HepG2 (cell line): ENCODE results near the gene VILL. TPM values are rescaled to one million over a fixed set of nuclear protein-coding genes. Genes with fewer than 3 reads are reported as not detected.
A peak's percentile ranks its signal among the peaks of the same experiment; 100 is the strongest.

Experiments used
- ATAC-seq: fragments of 200-7000 bp; cut with Tn5 transposase; 3 replicates; pipeline ENCODE4 v1.9.1; 2020; ENCODE audit warnings: mild to moderate bottlenecking, moderate library complexity
- BruUV-seq: library from RNA; stranded (reverse); fragments of 400-500 nt; replicated peaks from 2 replicates; lab custom pipeline; 2021; lab: Mats Ljungman, UMichigan
- CTCF ChIA-PET: fragments of 300-600 bp; formaldehyde crosslinking; extraction: SDS; loops from one replicate; lab custom pipeline; 2021; ENCODE audit warnings: low total read pairs, inconsistent platforms, low intra/inter-chr PET ratio; lab: Yijun Ruan, JAX
- POLR2A ChIA-PET: fragments of 350-600 bp; sonication (Branson Sonifier 250); formaldehyde crosslinking; loops from one replicate; lab custom pipeline; 2020; ENCODE audit warnings: antibody characterized with exemption, inconsistent platforms; lab: Yijun Ruan, JAX
- DNase-seq: peaks from one replicate; pipeline ENCODE4 v3.0.0-alpha.2; 2015; ENCODE audit warnings: low spot score
- FAIRE-seq: peaks from 3 replicates; lab custom pipeline; 2011; peaks lifted over from hg19 to GRCh38; lab: Jason Lieb, UNC
- H2AFZ ChIP-seq: one replicate; pipeline ENCODE4 v1.6.1; 2011; ENCODE audit warnings: low read length, inconsistent platforms
- H3K27ac ChIP-seq: fragments of 300-600 bp; 3 replicates; pipeline ENCODE4 v1.8.0; 2011; ENCODE audit warnings: mixed run types, mild to moderate bottlenecking, mixed read lengths, low read length, inconsistent platforms; ENCODE audit not compliant: insufficient read depth; ENCODE audit errors: extremely low read length
- H3K27me3 ChIP-seq, 2 experiments: fragments of 200-600 bp in 1 of 2; 2 replicates in 1 of 2; 3 replicates in 1 of 2; pipeline versions ENCODE4 v1.6.0 to v1.8.0; 2011; ENCODE audit warnings: low read length in 2 of 2, mild to moderate bottlenecking in 2 of 2, moderate library complexity in 2 of 2, inconsistent platforms in 1 of 2; ENCODE audit not compliant: insufficient read depth in 2 of 2, control insufficient read depth in 1 of 2
- H3K36me3 ChIP-seq, 2 experiments: fragments of 200-600 bp in 1 of 2; replicated peaks in 1 of 2; 2 replicates in 1 of 2; 3 replicates in 1 of 2; pipeline versions ENCODE4 v1.5.1 to v1.8.0; 2011; ENCODE audit warnings: low read length in 2 of 2, inconsistent platforms in 1 of 2; ENCODE audit not compliant: insufficient read depth in 2 of 2, control insufficient read depth in 1 of 2
- H3K4me1 ChIP-seq: 2 replicates; pipeline ENCODE4 v1.5.1; 2012; ENCODE audit warnings: low read length, inconsistent platforms; ENCODE audit not compliant: insufficient read depth
- H3K4me2 ChIP-seq: 2 replicates; pipeline ENCODE4 v1.6.0; 2011; ENCODE audit warnings: low read depth, low read length, inconsistent platforms
- H3K4me3 ChIP-seq, 3 experiments: fragments of 200-600 bp in 1 of 3; sonication (generic), shearing (Covaris generic) in 1 of 3; replicated peaks in 1 of 3; 2 replicates each; pipeline ENCODE4 v1.5.1; 2011 to 2016; ENCODE audit warnings: low read length in 3 of 3, inconsistent platforms in 2 of 3, low read depth in 2 of 3, mild to moderate bottlenecking in 2 of 3, control low read depth in 1 of 3, mixed read lengths in 1 of 3; ENCODE audit not compliant: insufficient read depth in 1 of 3
- H3K79me2 ChIP-seq: one replicate; pipeline ENCODE4 v1.6.1; 2011; ENCODE audit warnings: low read length, inconsistent platforms; ENCODE audit not compliant: insufficient read depth
- H3K9ac ChIP-seq: 2 replicates; pipeline ENCODE4 v1.6.0; 2011; ENCODE audit warnings: mild to moderate bottlenecking, low read depth, low read length, inconsistent platforms; ENCODE audit not compliant: insufficient read depth
- H3K9me3 ChIP-seq: 2 replicates; pipeline ENCODE4 v1.5.1; 2012; ENCODE audit warnings: mild to moderate bottlenecking, low read length
- H4K20me1 ChIP-seq: 2 replicates; pipeline ENCODE4 v1.6.0; 2011; ENCODE audit warnings: inconsistent platforms, mild to moderate bottlenecking, low read length, moderate library complexity; ENCODE audit not compliant: insufficient read depth
- ATM ChIP-seq: fragments of 450-650 bp; IDR thresholded peaks from 2 replicates; pipeline ENCODE4 v1.7.1; 2017; ENCODE audit warnings: mild to moderate bottlenecking, borderline replicate concordance
- MYC ChIP-seq: sonication (generic); formaldehyde crosslinking; IDR thresholded peaks from 2 replicates; pipeline ENCODE4 v1.9.0; 2021; ENCODE audit warnings: missing genetic modification reagents, borderline replicate concordance
- RBM22 ChIP-seq: fragments of 200-400 bp; formaldehyde crosslinking; optimal IDR thresholded peaks from 2 replicates; pipeline ENCODE3; 2017; ENCODE audit warnings: mild to moderate bottlenecking, low read length, moderate library complexity
- ZC3H13 ChIP-seq: sonication (generic); formaldehyde crosslinking; IDR thresholded peaks from 2 replicates; pipeline ENCODE4 v1.8.1; 2023; ENCODE audit warnings: mild to moderate bottlenecking, missing genetic modification reagents, moderate library complexity
- ZNF749 ChIP-seq: sonication (generic); formaldehyde crosslinking; IDR thresholded peaks from 2 replicates; pipeline ENCODE4 v1.8.0; 2022; ENCODE audit warnings: mild to moderate bottlenecking, missing genetic modification reagents, moderate library complexity, borderline replicate concordance
- WGBS: methylation state at CpG from one replicate; pipeline ENCODE4 v1.1.6; 2017; ENCODE audit warnings: low lambda C conversion rate; 5-methylcytosine and 5-hydroxymethylcytosine counted together
- in situ Hi-C: cut with HindIII; loops from 2 replicates; pipeline ENCODE4 v1.10.0; 2017; ENCODE audit warnings: low pct_unique_long_range_greater_than_20kb; ENCODE audit not compliant: extremely low pct_ligation_motif_present
- intact Hi-C: fragments of 100-400 bp; cut with micrococcal nuclease; formaldehyde crosslinking; loops from one replicate; pipeline ENCODE4 v1.10.0; 2022; ENCODE audit not compliant: unreplicated experiment
- polyA plus RNA-seq, 8 experiments: library from polyadenylated mRNA; depleted of rRNA in 3 of 8; stranded (reverse) in 7 of 8; unstranded in 1 of 8; fragments of >200 nt; fragmentation: Illumina TruSeq in 4 of 8; extraction: Trizol in 4 of 8; gene quantifications; 2 replicates each; pipeline versions ENCODE4 v1.2.1 to v1.2.3, GENCODE V29; 2011 to 2016; ENCODE audit warnings: low read depth in 4 of 8, missing spikeins in 1 of 8, mixed read lengths in 1 of 8; ENCODE audit not compliant: insufficient read depth in 1 of 8
- total RNA-seq, 5 experiments: library from RNA; depleted of rRNA; stranded (reverse); fragments of >200 nt; fragmentation: Illumina TruSeq; extraction: Trizol; gene quantifications; 2 replicates each; pipeline ENCODE4 v1.2.3, GENCODE V29; 2016; ENCODE audit warnings: low read depth in 1 of 5
- TF ChIP-seq, protein P1 (sequence below): sonication (generic); formaldehyde crosslinking; IDR thresholded peaks from 2 replicates; pipeline ENCODE4 v1.5.0; 2020; ENCODE audit warnings: mild to moderate bottlenecking, missing genetic modification reagents
- TF ChIP-seq, protein P2 (sequence below): sonication (generic); formaldehyde crosslinking; IDR thresholded peaks from 2 replicates; pipeline ENCODE4 v1.4.0; 2020; ENCODE audit warnings: mild to moderate bottlenecking, missing genetic modification reagents

Gene VILL
- total and polyA plus RNA-seq, 2 of the 13 experiments (the other 11 are each of a cell fraction or from before 2014, with no cell fraction given) = 3.2 to 5.3 TPM

DNA sequence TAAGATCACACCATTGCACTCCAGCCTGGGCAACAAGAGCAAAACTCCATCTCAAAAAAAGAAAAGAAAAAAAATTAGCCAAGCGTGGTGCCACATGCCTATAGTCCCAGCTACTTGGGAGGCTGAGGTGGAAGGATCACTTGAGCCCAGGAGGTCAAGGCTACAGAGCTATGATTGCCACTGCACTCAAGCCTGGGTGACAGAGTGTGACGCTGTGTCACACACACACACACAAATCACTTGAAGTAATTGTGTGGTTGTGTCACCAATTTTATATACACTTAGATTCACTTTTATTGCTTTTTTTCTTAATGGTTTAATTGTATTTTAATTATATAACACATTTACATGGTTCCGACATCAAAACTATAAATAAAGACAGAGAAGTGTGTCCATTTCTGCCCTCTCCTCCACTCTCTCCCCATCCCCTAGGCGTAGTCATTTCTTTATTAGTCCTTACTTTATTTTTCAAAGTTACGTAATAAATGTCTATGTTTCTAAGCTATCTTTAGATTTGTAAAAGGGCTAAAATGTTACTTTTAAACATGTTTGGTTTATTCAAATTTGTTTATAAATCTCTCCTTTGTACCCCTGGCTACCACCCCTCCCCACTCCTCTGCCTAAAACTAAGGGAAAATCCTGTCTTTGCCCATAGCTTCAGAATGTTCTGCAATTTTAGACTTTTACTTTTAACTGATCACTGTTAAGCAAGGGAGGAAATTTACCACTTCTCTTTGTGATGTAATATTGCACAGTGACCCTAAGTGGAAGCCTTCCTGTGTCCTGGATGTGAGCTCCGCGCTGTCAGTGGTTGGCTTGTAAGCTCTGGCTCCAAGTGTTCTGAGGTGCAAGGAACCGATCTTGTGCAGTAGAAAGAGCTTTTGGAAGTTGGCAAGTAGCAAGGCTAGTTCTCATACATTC is 10.8 kb upstream of the VILL start:
- Histone ChIP-seq H3K4me1 (peaks cover 23% of the 10 kb centered on the region), H2AFZ (no peak overlapping the region), H3K4me2 (no peak overlapping the region), H3K9me3 (no peaks in the 10 kb centered on the region)
- peak; percentile 12 for FAIRE-seq
- no peak for DNase-seq
- ATAC-seq = peak; percentile 42
- no peak for TF ChIP-seq ATM
- no peak for TF ChIP-seq ZNF749 (CRISPR knock-in tag)
- TF ChIP-seq MYC = no peak
- TF ChIP-seq RBM22 = peak; percentile 8
- TF ChIP-seq ZC3H13 = no peak
- TF ChIP-seq, protein P1, sequence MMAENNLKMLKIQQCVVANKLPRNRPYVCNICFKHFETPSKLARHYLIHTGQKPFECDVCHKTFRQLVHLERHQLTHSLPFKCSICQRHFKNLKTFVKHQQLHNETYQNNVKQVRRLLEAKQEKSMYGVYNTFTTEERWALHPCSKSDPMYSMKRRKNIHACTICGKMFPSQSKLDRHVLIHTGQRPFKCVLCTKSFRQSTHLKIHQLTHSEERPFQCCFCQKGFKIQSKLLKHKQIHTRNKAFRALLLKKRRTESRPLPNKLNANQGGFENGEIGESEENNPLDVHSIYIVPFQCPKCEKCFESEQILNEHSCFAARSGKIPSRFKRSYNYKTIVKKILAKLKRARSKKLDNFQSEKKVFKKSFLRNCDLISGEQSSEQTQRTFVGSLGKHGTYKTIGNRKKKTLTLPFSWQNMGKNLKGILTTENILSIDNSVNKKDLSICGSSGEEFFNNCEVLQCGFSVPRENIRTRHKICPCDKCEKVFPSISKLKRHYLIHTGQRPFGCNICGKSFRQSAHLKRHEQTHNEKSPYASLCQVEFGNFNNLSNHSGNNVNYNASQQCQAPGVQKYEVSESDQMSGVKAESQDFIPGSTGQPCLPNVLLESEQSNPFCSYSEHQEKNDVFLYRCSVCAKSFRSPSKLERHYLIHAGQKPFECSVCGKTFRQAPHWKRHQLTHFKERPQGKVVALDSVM = peak; percentile 58
- TF ChIP-seq, protein P2, sequence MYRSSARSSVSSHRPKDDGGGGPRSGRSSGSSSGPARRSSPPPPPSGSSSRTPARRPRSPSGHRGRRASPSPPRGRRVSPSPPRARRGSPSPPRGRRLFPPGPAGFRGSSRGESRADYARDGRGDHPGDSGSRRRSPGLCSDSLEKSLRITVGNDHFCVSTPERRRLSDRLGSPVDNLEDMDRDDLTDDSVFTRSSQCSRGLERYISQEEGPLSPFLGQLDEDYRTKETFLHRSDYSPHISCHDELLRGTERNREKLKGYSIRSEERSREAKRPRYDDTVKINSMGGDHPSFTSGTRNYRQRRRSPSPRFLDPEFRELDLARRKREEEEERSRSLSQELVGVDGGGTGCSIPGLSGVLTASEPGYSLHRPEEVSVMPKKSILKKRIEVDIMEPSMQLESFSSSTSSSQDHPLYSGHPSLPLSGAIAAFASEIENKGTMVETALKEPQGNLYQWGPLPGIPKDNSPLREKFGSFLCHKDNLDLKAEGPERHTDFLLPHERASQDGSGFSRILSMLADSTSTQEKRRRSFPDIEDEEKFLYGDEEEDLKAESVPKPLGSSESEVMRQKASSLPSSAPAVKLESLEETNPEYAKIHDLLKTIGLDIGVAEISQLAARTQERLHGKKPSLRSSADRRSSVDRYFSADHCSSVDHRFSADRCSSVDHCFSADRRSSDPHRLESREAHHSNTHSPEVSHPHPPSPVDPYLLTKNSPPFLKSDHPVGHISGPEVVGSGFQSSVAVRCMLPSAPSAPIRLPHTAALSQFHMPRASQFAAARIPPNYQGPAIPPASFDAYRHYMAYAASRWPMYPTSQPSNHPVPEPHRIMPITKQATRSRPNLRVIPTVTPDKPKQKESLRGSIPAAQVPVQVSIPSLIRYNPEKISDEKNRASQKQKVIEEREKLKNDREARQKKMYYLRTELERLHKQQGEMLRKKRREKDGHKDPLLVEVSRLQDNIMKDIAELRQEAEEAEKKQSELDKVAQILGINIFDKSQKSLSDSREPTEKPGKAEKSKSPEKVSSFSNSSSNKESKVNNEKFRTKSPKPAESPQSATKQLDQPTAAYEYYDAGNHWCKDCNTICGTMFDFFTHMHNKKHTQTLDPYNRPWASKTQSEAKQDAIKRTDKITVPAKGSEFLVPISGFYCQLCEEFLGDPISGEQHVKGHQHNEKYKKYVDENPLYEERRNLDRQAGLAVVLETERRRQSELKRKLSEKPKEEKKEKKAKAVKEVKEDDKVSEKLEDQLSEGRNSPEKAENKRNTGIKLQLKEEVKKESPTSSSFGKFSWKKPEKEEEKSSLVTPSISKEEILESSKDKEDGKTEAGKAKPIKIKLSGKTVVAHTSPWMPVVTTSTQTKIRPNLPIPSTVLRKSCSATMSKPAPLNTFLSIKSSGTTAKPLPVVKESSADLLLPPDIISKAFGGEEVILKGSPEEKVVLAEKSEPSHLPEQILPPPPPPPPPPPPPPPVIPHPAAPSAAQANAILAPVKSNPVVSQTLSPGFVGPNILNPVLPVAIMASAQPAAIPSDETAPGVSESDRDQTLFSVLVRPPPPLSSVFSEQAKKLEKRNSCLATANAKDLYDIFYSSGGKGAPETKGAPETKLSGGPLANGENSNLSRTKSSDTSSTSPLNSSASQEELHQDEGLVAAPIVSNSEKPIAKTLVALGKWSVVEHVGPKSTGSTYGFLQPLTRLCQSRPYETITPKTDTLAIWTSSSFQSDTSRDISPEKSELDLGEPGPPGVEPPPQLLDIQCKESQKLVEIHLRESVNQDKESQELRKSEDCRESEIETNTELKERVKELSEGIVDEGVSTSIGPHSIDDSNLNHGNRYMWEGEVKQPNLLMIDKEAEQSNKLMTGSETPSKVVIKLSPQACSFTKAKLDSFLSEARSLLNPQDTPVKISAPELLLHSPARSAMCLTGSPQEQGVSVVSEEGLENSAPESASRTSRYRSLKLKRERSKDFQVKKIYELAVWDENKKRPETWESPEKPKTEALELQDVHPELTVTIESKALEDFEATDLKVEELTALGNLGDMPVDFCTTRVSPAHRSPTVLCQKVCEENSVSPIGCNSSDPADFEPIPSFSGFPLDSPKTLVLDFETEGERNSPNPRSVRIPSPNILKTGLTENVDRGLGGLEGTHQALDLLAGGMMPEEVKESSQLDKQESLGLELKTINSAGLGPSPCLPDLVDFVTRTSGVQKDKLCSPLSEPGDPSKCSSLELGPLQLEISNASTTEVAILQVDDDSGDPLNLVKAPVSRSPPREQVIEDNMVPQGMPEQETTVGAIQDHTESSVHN = no peak
- TF ChIP-seq, all 625 proteins: peak for 2
- intact Hi-C loops (no loop called here), in situ Hi-C loops (no loop called here)
- H4K20me1 ChIP-seq = no peaks in the 10 kb centered on the region
- H3K9ac ChIP-seq = no peak overlapping the region
- H3K36me3 ChIP-seq = peaks cover 34 to 62% of the 10 kb centered on the region in 2 experiments
- ChIA-PET POLR2A (interaction anchor here (1.3 kb wide), 1 partner anchor 124 kb away, joined by 3 read pairs; no protein-coding TSS in a partner anchor), CTCF (no interaction called here)
- peak overlapping the region; percentile 48 for H3K27ac ChIP-seq
- WGBS = 93% methylated on average over 8 of the region's 8 CpGs
- BruUV-seq = no TSS peak
- H3K27me3 ChIP-seq = no peaks in the 10 kb centered on the region
- H3K4me3 ChIP-seq = no peak overlapping the region
- H3K79me2 ChIP-seq = no peaks in the 10 kb centered on the region
